Glomerular endothelial cell (primary cell): ENCODE measurements around the gene FABP3. TPM values are rescaled to one million over a fixed set of nuclear protein-coding genes. Genes with fewer than 3 reads are reported as not detected.

Source experiments
- DNase-seq: peaks from one replicate; pipeline ENCODE4 v3.0.0-alpha.2; 2011; ENCODE audit warnings: low read depth, low spot score; ENCODE audit errors: extremely low read depth
- total RNA-seq: library from RNA; depleted of rRNA; stranded (reverse); fragments of >200 nt; gene quantifications from 2 replicates; pipeline ENCODE4 v1.2.3, GENCODE V29; 2015

Gene FABP3
- total RNA-seq, 1 donor from 2014 or later, result not detected

GRCh38 chr1:31373897-31374486 lies 1.1 kb upstream of the FABP3 start:
- no peak for DNase-seq

DNA sequence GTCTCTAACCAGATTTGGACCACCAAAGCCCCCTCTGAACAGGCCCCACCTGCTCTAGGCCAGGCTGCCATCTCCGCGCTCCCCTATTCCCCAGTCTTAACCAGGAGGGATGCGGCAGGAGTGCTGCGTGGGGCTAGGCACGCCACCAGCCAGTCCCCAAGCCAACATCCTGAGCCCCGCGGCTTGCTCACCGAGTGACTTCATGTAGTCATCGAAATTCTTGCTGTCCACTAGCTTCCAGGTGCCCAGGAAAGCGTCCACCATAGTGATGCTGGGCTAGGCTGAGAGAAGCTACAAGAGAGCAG lies 173 bp downstream of the FABP3 start:
- DNase-seq, result no peak

- DNase-seq, result no peak
Measured at GRCh38 chr1:31372051-31372450, 825 bp downstream of the FABP3 start.

- no peak for DNase-seq
Measured at GRCh38 chr1:31371121-31371959, 1.5 kb downstream of the FABP3 start.

GRCh38 chr1:31370565-31370964 lies 2.3 kb downstream of the FABP3 start:
- DNase-seq, result no peak

DNA sequence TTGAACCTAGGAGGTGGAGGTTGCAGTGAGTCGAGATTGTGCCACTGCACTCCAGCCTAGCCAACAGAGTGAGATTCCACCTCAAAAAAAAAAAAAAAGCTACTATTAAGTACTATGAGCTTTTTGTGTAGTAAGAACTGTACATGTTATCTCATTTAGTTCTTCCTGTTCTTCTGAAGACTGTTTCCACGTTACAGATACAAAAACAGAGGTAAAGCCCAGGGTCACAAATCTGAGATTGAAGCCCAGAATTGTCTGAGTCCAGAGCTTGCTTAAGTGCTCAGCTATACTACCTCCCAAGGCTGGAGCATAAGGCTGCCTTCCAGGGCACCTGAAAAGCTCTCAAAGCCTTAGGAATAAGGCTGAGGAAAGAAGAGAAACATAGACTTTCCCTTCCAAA lies 2.9 kb downstream of the FABP3 start:
- DNase-seq, result no peak

DNA sequence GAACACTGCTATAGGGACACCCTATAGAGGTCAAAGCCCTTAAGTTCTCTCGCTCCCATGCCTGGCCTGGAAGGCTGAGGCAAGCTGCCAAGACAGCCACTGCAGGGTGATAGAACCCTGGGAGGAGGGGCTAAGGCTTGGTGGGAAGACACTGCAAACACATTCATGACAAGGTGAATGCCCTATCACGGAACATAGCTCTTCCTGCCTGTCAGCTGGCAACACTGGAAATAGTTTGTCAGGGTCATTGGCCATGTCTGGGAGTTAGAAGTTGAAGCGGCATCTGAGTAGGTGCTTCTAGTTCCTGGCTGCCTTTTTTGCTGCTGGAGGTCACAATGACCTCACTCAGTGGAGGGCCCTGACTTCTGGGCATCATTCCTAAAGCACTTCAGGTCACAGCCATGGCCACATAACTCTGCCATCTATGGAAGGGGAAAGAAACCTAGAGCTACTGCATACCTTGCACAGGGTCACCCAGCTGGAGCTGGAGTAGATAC lies 4.2 kb downstream of the FABP3 start:
- DNase-seq, result no peak

DNA sequence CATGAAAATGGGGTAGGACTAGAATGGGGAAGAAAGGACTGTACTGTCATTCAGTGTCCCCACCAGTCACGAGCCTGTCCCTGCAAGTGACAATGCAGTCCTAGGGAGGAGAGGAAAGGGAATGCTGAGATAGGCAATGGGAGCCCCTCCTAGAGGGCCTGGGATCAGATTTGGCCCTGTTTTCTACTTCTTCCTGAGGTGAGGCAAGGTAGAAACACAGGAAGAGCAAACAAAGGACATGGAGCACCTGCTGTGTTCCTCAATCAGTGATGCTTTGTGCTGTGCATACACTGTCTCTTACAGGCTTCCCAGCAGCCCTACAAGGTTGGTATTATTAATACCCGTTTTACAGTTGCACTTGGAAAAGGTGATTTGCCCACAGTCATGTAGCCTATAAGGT lies 6.1 kb downstream of the FABP3 start:
- no peak for DNase-seq

- DNase-seq, result no peak
Measured at GRCh38 chr1:31364561-31365250, 8.2 kb downstream of the FABP3 start.

GRCh38 chr1:31362032-31362431 lies 10.8 kb downstream of the FABP3 start:
- DNase-seq, result no peak

DNA sequence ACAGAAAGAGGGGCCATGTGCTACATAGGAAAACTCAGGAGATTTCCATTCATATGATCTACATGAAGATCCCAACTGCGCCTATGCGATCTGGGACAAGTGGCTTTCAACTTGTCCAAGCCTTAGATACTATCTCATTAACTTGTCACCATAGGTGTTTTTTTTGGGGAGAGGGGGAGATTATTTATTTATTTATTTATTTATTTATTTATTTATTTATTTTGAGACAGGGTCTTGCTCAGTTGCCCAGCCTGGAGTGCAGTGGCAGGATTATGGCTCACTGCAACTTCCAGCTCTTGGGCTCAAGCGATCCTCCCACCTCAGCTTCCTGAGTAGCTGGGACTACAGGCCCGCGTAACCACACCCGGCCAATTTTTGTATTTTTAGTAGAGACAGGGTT lies 11.3 kb downstream of the FABP3 start:
- no peak for DNase-seq

DNA sequence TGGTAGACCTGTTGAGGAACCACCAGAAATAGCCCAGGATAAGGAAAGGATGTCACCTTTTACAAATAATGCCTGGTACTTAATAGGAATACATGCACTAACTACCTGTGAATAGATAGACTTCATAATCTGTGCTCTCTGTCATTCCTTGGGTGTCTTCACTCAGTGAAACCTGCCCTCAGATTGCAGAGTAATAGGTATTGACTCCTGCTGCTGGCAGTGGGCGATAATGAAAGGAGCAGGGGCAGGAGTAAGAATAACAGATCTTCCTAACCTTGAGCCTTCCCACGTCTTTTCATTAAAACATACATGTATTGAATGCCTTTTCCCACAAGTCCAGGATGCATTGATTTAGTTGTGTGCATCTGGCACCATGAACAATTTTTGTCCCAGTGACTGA lies 16.4 kb downstream of the FABP3 start:
- no peak for DNase-seq

DNA sequence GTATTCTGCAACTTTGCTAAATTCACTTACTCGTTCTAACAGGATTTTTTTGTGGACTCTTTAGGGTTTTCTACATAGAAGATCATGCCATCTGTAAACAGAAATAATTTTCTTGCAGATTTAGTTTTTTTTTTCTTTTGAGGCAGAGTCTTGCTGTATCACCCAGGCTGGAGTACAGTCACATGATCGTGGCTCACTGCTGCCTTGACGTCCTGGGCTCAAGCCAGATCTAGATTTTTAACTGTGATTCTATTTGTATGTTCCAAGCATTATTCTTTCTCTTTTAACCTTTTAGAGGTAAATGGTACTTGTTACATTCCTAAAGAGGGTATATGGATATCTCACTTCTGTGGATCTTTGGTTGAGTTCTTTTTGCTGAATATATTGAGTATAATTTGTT lies 18.6 kb downstream of the FABP3 start:
- no peak for DNase-seq

- no peak for DNase-seq
Measured at GRCh38 chr1:31348449-31348848, 24.4 kb downstream of the FABP3 start.

DNA sequence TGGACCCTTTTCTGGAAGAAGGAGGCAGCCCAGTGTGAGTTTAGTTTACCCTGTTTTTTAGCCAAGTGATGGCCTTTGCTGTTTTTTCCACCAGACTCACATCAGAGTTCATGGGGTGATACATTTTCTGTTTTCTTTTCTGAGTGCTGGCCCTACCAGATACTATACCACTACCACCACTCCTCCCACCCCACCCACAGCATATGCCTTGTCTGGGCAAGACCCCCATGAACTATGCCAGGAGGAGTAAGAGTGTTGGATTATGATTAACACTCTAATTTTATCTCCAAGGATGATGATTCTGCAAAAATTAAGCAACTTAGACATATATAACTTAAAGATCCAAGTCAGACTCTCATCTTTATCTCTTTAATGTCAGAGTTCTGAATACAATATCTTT lies 26.1 kb downstream of the FABP3 start:
- DNase-seq, result no peak

GRCh38 chr1:31345635-31346034 lies 27.2 kb downstream of the FABP3 start:
- DNase-seq, result no peak

GRCh38 chr1:31344503-31344902 lies 28.4 kb downstream of the FABP3 start:
- DNase-seq, result no peak

DNA sequence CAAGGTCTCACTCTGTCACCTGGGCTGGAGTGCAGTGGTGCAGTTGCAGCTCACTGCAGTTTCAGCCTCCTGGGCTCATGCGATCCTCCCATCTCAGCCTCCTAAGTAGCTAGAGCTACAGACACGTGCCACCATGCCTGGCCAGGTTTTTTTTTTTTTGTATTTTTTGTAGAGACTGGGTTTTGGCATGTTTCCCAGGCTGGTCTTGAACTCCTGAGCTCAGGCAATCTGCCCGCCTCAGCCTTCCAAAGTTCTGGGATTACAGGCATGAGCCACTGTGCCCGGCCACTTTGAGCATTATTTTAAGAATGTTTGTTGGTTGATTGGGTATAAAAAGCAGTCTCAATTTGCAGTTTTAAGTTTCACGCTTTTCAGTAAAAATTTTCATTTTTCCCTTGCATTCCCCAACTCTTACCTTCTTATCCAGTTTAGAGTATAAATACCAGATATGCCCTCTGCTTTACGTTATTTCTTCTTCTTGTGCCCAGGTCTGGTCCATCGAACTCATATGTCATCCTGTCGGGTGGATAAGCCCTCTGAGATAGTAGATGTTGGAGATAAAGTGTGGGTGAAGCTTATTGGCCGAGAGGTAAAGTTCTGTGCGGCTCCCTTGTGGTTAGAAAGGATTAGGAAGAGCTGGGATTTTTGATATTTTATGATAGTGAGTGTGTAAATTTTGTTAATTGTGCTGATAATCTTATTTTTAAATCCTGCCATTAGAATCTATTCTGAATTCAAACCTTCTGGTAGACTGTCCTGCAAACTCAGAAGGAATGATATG lies 36.0 kb downstream of the FABP3 start:
- no peak for DNase-seq

DNA sequence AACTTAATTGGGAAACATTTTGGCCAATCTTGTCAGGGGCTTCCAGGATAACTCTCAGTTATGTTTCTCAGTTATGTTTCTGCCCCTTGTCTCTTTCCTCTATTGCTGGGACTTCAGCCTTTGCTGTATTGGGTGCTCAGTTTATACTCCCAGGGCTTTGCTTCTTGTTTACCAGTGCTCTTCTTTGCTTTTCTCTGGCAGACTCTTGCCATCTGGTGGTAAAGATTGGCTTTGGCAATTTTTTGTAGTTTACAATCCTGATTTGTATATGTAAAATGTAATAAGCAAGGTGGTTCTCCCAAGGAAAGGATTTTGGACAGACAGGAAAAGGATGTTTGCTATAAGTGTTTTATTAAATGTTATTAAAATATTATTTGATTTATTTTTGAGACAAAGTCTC lies 37.9 kb downstream of the FABP3 start:
- no peak for DNase-seq

- DNase-seq, result no peak
Measured at GRCh38 chr1:31327381-31327780, 45.5 kb downstream of the FABP3 start.

DNA sequence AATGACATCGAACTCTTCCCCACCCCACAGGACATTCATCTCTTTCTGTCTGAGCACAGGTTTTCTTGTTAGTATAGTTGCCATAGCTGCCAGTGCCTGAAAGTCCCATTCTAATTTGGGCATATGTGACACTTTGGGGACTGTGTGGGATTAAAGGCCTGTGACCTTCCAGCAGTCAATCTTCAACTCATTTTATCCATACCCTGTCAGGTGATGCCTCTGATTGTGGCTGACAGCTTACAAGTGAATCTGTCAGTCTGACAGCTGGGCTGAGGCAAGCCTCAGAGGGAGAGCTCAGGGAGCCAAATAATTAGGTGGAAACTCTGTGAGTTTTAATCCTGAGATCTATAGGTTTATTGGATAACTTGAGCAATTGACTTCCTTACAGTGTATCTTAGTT lies 46.4 kb downstream of the FABP3 start:
- DNase-seq, result no peak
